M059J (cell line): ENCODE measurements around the gene PLEKHB1. TPM values are rescaled to one million over a fixed set of nuclear protein-coding genes. Genes with fewer than 3 reads are reported as not detected.

Source experiments
- DNase-seq: peaks from one replicate; pipeline ENCODE4 v3.0.0-alpha.2; 2012; ENCODE audit warnings: low read depth
- total RNA-seq: library from RNA; depleted of rRNA; stranded (reverse); fragments of >200 nt; shearing (Covaris generic); gene quantifications from 2 replicates; pipeline ENCODE4 v1.2.3, GENCODE V29; 2014

Gene PLEKHB1
- total RNA-seq, 1 experiment from 2014 or later: 0.76 TPM

GRCh38 chr11:73648121-73648520, 1.7 kb downstream of the PLEKHB1 start:
- no peak for DNase-seq

- no peak for DNase-seq
Measured at GRCh38 chr11:73648571-73649046, 2.2 kb downstream of the PLEKHB1 start.

GRCh38 chr11:73649206-73649605, 2.8 kb downstream of the PLEKHB1 start:
- DNase-seq: no peak

- DNase-seq: no peak
Measured at GRCh38 chr11:73650400-73650799, 4.0 kb downstream of the PLEKHB1 start.

DNA sequence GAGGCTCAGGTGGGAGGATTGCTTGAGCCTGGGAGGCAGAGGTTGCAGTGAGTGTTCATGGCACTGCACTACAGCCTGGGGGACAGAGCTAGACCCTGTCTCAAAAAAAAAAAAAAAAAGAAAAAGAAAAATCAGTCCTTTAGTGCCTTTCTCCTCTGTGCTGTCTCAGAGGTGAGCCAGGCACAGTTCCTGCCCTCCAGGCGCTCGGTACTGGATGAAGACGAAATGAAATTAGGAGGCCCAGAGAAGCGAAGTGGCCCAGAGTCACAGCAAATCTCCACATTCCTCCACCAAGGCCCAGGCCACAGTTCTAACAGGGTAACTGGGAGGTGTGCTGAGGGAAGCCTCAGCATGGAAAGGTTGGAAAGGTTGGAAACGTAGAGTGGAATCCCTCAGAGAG, 4.9 kb downstream of the PLEKHB1 start:
- DNase-seq: no peak

DNA sequence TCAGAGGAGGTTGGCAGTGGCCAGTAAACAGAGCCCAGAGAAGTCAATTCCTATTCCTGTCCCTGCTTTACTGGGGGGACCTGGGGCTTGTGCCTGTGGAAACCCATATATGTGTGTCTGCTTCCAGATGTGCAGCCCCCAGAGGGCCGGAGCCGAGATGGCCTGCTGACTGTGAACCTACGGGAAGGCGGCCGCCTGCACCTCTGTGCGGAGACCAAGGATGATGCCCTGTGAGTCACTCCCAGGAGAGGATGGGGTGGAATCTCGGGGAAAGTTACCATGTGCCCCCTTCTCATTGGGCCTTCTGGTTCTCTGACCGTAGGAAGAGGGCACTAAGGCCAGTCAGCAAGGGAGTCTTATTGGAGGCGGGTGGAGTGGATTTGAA, 5.3 kb downstream of the PLEKHB1 start:
- no peak for DNase-seq

DNA sequence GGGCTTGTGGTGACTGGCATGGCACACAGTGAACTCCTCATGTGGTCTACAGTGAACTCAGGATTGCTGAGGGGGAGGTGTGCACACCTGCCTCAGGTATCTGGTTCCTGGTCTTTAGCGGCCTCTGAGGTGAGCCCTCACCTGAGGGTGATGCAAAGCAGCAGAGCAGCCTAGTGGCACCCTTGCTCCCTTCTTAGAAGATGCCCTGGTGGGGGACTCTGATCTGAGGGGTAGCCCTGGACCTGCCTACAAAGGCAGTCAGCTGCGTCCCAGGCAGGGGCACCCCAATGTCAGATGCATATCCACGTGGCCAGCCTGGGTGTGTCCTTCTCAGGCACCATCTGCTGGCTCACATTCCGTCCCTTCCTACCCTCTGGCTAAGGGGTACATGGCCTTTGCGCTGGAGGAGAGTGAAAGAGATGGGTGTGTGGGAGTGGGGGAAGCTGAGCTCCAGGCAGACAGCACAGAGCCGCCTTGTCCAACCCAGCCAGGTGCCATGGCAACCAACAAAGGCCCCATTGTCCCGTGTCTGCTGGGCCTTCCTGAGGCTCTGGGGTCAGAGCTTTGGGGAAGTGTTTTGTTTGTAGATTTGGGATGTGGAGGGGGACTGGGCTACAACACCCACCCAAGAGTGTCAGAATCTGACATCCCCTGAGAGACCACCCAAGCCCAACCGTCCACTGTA, 5.8 kb downstream of the PLEKHB1 start:
- DNase-seq: peak; percentile 34

DNA sequence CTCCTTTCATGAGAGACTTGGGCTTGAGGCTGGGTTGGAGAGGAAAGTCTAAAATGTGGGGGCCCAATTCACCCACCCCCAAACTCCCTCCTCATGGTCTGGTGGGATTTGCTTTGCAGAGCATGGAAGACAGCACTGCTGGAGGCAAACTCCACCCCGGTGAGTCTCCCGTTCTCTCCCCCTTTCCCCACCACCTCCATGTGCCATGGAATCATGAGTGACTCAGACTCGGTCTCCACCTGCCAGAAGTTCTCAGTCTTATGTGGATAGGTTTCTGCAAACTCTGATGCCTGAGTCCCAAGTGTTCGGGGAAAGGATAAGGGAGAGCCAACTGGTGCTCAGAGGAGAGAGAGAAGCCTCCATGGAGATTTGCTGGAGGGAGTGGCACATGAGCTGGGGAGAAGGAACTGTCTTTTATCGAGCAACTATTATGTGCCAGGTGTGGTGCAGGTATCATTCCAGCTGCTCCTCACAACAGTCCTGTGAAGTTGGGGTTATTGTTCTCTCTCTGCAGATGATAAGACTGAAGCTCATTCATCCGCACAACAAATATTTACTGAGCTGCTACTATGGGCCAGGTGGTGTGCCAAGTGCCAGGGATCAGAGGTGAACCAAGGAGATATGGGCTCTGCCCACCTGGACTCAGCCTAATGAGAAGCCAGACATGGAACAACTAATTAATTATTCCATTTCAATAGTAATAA, 6.6 kb downstream of the PLEKHB1 start:
- DNase-seq: no peak

GRCh38 chr11:73653996-73654395, 7.6 kb downstream of the PLEKHB1 start:
- DNase-seq: no peak

DNA sequence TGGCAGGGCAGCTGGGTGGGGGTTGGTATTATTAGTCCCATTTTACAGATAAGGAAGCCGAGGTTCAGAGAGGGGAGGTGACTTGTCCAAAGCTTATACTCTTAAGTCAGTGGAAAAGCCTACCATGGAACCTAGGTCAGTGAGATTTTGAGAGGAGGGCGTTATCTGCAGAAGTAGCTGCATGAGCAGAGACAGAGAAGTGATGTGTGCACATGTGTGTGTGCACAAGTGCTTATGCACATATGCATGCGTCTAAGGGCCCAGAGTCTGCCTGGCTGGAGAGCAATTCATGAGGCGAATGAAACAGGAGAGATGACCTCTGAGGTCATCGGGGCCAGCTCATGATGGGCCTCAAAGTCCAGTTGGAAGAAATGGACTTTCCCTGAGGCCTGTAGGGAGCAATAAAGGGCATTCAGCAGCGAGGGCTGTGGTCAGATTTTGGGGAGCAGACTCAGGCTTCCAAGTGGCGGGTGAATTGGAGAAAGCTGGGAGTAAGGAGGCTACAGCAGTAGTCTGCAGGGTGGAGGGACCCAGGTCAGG, 8.2 kb downstream of the PLEKHB1 start:
- DNase-seq: no peak

DNA sequence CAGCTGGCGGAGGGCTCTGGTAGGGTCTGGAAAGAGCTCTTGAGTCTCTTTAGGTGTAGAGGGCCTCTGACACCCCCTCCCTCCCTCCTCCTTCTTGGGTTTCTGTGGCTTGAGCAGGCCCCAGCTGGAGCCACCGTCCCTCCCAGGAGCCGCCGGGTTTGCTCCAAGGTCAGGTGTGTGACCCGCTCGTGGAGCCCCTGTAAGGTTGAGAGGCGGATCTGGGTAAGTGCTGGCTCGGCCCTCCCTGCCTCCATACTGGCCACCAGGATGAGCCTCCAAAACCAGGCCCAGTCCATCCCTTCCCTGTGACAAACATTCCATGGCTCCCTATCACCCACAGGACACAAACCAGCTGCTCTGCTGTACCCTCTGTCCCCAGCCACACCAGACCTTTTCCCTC, 9.3 kb downstream of the PLEKHB1 start:
- DNase-seq: no peak

DNA sequence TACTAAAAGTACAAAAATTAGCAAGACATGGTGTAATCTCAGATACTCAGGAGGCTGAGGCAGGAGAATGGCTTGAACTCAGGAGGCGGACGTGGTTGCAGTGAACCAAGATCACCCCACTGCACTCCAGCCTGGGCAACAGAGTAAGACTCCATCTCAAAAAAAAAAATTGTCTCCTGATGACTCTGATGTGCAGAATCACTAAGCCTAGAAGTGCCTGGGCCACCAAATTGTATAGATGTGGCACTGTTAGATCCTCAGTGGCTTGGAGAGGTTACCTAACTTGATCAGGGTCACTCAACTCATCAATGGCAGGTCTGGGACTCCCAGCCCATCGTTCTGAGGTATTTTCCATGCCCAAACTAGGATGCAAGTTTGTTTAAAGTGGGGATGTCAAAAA, 10.6 kb downstream of the PLEKHB1 start:
- DNase-seq: no peak

- no peak for DNase-seq
Measured at GRCh38 chr11:73659961-73660360, 13.6 kb downstream of the PLEKHB1 start.

GRCh38 chr11:73660497-73661034, 14.2 kb downstream of the PLEKHB1 start:
- no peak for DNase-seq

DNA sequence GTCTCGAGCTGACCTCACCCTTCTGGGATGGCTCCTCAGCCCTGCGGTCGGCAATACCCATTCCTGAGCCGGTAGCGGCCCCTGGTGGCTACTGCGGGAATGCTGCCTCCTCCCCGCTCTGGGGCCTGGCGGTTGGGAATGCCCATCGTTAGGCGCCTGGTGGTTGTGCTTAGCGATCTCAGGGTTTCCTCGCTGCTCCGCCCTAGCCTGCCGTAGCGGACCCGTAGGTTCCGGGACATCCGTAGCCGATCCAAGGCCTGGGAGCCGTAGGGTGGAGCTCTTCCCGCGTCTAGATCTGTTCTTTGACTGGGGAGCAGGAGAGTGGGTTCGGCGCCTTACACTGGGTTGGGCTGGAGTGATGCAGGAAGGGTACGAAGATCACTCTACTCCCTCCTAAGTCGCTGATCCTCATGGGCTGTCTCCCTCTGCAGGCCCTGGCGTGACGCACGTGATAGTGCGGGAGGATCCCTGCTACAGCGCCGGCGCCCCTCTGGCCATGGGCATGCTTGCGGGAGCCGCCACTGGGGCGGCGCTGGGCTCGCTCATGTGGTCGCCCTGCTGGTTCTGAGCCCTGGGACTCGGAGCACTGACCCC, 14.8 kb downstream of the PLEKHB1 start:
- DNase-seq: peak; percentile 79

DNA sequence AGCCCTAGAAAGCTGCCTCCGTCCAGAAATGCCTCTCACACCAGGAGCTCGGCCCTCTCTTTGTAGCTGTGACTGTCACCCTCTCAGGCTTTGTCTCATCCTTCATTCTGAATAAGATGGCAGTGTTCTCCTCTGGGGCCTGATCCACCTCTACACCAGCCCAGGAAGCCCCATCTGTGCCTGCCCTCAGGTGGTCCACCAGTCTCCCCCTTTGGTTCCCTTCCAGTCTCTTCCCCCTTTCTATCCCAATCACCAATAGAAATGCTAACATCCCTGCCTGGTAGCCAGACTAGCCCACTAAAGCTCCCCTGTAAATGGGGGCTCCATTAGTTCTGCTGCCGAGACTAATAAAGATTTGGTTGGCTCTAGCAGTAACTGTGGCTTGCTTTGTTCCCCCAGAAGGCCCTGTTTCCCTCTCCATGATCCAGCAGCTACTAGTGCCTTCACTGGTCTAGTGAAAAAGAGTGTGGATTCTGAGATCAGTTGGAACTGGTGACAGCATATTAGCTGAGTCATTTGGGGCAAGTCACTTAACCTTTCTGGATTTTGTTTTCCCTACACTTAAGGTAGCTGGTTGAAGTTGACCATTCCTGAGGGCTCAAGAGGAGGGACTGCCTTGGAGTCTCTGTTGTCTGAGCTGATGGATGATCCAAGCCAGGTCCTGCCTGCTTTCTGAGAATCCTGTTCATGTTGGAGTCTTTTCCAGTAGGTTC, 16.2 kb downstream of the PLEKHB1 start:
- DNase-seq: peak; percentile 25

DNA sequence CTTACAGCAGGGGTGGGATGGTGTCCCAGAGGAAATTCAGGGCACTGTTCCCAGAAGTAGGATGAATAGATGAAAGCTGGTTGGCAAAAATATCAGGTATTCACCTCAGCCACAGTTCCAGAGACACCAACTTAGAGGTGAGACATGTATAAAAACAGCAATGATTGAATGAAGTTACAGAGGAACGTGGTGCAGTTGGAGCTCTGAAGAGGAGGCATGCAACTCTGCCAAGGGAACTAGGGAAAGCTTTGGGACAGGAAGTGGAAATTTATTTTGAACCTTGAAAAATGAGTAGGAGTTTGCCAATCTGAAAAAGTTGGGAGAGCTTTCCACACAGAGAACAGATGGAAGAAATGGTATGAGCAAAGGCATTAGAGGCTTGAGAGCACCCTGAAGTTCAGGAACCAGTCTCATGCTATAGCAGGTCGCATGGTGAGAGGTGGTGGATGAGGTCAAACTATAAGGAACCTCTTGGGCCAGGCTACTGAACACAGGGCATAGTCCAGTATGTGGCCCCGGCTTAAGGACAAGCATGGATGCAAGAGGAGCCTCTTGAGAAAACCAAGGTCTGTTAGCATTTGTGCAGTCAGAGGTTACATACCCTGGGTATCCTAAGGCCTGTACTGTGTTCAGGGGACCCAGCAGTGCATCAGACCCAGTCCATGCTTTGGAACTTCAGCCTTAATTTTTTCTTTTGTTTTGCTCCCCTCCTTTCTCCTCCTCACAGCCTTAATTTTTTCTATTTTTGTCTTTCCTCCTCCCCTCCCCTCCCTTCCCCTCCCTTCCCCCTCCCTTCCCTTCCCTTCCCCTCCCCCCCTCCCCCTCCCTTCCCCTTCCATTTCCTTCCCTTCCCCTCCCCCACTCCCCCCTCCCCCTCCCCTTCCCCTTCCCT, 17.5 kb downstream of the PLEKHB1 start:
- DNase-seq: no peak

- DNase-seq: no peak
Measured at GRCh38 chr11:73664877-73665276, 18.5 kb downstream of the PLEKHB1 start.

GRCh38 chr11:73667891-73668290, 21.5 kb downstream of the PLEKHB1 start:
- DNase-seq: no peak

- no peak for DNase-seq
Measured at GRCh38 chr11:73670808-73671207, 24.4 kb downstream of the PLEKHB1 start.

- no peak for DNase-seq
Measured at GRCh38 chr11:73671701-73672100, 25.3 kb downstream of the PLEKHB1 start.
